GM21515 (cell line): ENCODE results near the gene RAB22A.
"Not testable (repeated sequence)": the region's sequence is repeated elsewhere in the genome, so short reads cannot be mapped to it uniquely, and the experiment has no call there.

Experiments
- ATAC-seq: cut with Tn5 transposase; IDR thresholded peaks from one replicate; pipeline ENCODE4 v1.9.1; 2021; ENCODE audit not compliant: unreplicated experiment

RAB22A gene

DNA sequence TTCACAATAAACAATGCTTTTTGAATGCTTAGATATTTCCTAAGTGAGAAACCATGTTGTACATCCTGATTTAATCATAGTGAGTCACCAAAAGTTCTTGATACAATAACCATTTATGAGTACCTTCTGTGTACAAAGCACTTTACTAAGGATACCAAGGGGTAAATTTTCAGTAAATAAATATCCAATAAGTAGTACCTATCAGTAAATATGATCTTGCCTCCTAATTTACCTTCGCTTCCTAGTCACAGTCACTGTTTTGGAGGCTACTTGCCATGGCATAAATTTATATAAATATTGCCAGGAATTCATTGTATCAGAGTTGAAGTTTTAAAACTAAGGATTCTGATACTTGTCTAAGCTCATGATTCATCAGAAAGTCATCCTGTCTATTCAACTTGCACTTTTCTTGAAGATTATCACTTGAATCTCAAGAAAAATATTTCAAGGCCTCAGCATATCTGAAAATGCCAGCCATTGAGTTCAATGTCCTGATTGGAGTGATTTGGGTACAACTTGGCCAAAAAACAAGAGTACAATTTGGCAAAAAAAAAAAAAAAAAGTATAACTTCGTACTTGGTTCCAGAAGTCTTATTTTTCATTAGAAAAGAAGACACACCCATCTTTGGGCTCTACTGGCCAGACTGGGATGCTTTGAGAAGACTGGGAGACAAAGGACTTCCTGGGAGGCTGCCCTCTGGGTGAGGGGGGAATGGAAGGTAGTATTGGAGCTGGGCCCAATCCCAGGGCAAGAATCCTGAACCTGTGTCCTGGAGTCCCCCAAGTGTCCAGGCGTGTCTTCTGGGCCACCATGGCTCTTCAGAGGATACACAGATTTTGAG lies 32.8 kb downstream of the RAB22A start:
- ATAC-seq, result no peak

DNA sequence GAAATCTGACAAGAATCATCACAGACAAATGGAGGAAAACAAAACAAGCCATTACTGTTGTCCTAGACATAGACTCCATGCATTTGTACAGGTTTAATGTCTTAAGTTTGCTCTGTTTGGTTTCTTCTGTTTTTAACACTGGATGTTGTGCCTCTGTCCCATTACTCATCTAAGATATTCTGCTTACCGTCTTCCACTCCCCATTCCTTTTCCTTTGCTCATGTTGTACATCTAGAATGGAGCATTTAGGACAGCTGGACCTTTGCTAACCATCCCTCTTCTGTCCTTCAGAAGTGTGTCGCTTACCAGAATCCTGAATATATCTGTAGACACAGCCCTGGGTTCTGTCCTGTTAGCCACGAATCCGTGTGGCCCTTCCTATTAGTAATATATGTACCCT lies 35.2 kb downstream of the RAB22A start:
- no peak for ATAC-seq

DNA sequence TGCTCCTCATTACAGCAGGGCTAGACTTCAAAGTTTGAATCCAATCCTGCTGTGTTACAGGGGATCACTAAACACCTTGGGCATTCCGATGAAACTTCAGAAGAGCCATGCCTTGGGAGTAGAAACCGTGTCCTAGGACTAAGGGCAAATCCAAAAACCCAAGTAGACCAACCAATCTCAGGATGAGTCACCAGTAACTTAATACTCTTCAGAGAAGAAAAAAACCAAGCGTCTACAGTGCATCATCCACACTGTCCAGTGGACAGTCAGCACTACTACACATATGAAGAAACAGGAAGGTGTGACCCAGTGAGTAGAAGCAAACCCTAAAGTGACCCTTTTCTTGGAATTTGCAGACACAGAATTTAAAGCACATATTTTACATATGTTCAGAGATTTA lies 40.1 kb downstream of the RAB22A start:
- no peak for ATAC-seq

DNA sequence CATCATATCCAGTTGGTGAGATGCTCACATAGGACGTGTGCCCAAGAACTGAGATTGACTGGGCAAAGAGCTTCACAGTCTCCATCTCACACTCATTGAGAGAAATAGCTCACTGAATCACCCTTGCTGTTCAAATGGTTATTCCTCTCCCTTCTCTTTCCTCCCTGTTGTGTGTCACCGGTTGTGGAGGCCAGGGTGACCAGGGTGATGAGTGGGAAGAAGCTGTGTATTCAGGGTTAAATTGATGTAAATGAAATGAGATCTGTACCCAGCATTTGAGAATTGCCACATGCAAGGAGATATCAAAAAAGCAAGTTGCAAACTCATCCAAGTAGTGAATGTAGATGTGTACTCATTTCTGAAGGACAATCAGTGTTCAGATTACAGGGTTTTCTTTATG lies 43.0 kb downstream of the RAB22A start:
- no peak for ATAC-seq

DNA sequence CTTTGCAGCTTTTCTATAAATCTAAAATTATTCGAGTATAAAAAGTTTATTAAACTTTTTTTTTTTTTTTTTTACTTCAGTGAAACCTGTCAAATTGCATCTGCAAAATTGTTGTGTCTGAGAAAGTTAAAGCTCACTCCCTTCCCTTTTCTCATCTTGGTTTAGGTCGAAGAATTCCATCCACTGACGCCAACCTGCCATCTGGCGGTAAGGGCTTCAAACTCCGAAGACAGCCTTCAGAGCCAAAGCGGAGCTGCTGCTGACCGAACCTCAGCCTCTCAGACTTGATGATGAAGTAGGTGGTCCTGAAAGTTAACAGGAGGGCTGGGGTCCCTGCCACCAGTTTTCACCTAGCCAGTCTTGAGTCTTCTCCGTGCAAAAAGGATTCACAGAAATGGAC lies 49.9 kb downstream of the RAB22A start:
- ATAC-seq, result no peak

DNA sequence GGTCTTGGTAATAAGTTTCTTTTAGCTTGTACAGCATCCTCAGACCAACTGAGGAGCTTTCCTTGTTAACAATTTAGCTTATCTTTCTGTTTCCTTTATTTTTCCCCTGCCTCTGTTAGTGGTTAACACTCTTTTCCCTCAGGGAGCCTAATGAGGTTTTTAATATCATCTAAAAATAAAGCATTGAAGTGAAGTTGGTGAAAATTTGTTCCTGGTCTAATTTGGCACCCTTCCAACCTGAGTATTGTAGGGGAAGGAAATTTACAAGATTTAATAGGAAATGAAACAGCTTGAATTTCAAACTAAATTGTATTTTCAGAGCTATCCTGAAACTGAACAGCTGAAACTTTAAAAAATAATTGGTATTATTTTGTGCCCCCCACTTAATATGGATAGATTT lies 51.4 kb downstream of the RAB22A start:
- ATAC-seq, result no peak

DNA sequence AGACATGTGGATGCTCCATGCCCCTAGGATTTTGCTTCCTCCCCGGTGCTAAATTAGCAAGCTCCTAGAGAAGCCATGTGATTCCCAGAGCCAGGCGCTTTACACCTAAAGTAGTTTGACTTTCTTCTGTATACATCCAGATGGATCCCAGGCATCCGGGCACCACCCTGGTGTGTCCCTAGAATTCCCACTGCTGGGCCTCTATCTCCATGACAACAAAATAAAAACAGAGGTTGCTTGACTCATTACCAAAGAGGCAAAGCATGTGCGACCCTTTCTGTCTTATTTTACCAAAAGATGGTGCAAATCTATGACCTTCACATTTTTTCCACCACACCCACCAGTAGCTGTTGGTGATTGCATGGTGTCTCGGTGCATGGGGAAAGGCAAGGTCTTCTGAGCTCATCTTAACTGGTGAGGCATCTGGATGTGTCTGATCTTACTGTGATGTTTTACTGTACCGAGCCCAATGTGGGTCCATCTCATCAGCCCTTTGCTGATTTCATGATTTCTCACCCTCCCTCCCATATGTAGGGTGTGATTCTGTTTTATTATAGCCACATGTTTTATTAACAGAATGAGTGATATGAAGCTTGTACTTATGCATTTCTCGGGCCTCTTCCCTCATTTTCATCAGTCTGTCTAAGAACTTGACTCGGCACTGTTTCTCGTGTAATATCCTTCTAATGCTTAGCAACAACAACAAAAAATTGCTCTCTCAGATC lies 52.1 kb downstream of the RAB22A start:
- ATAC-seq, result no peak

DNA sequence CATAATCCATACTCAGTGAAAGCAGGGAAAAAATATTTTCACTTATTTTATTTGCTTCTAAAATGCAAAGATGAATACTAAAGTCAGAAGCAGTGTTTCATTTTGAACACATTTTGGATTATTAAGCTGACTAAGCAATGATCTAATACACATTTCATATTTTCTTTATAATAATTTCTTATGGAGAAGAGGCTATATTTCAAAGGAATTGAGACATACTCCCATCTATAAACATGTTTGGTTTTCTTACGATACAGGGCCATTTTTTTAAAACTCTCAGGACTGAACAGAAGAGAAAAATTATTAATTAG lies 52.6 kb downstream of the RAB22A start:
- no peak for ATAC-seq

DNA sequence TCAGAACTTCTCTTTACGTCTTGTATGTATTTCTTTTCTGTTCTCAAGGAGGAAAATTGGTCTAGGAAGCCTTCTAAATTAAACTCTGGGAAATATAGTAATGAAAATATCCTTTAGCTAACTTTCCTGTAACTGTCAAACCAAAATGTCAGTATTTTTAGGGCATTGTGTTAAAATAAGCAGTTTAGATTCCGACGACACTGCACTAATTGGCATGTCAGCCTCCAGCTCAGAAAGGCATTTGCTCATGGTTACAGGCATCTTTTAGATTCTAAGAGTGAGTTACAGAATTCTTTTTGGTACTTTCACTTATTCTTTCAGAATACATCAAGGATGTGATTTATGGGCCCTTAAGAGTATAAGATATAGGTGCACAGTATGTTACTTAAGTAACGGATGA lies 53.5 kb downstream of the RAB22A start:
- no peak for ATAC-seq

DNA sequence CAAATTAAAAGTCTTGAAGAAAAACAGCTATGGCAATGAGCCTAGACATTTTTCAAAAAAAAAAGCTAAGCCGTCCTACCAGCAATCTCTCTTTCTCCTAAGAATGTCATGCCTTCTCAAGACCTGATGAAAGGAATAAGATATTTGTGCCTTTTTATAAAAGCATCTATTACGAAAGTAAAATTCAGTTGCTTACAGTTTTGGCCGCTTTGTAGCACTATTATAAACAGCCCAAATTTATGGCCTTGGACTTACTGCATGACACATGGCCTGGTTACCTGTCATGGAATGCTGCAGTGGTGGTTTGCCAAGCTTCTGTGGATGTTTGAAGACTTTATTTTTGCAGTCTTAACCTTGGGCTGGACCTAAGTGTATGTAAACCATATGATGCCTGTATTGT lies 57.4 kb downstream of the RAB22A start:
- ATAC-seq, result no peak

DNA sequence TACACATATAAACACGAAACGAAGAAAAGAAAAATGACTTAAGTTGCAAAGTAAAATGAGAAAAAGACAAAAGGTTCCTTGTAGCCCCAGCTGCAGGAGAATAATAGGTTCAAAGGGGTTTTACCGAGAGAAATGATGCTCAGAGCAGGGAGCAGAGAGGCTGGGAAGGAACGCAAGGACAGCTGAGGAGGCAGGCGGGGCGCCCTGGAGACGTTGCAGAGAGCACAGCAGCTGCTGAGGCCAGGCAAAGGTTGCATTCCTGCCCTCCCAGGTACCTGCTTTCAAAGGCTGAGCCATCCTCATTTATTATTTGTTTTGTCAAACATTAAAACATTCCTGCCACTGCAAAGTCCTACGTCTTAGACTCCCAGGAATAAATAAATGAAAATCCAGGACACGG lies 63.3 kb downstream of the RAB22A start:
- no peak for ATAC-seq

DNA sequence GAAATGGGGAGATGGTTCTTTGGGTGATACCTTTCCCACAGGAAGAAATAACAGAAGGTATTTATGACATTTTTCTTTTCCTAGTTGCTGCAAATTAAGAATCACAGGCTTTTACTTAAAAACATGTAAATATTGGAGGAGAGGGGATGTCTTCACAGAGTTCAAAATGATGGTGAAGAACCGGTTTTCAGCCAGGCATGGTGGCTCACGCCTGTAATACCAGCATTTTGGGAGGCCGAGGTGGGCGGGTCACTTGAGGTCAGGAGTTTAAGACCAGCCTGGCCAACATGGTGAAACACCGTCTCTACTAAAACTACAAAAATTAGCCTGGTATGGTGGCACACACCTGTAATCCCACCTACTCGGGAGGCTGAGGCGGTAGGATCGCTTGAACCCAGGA lies 63.8 kb downstream of the RAB22A start:
- ATAC-seq, result not testable (repeated sequence)

DNA sequence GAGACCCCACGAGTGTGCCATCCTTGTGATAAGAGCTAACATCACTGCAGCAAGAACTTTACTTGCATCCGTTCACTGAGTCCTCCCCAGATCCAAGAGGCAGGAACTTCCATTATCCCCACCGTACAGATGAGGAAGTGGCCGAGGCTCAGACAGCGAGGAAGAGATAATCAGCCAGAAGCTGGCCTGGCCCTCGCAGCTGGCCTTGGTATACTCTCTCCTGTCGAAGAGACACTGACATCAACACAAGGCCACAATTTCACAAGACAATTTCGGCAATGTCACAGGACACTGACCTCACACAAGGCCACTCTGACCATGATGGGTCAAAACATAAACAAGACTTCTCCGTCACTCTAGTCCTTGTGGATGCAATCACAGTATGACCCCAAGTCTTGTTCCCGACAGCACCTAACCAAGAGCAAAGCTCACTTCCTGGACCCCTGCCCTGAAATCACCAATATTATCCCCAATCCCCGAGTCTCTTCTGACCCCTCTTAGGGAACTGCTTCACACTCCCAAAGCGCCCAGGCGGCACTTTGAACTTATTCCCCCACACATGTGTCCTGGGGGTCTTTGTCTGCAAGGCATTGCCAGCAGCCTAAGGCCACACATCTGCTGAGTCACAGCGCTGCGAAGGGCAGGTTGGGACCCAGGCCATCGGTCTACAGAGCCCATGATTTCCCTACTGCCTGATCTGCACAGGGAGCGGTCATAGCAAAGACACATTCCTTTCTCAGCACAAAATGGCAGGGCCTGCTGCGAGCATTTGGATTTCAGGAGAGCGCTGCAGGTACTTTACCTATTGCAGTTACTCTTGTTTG lies 64.7 kb downstream of the RAB22A start:
- no peak for ATAC-seq

DNA sequence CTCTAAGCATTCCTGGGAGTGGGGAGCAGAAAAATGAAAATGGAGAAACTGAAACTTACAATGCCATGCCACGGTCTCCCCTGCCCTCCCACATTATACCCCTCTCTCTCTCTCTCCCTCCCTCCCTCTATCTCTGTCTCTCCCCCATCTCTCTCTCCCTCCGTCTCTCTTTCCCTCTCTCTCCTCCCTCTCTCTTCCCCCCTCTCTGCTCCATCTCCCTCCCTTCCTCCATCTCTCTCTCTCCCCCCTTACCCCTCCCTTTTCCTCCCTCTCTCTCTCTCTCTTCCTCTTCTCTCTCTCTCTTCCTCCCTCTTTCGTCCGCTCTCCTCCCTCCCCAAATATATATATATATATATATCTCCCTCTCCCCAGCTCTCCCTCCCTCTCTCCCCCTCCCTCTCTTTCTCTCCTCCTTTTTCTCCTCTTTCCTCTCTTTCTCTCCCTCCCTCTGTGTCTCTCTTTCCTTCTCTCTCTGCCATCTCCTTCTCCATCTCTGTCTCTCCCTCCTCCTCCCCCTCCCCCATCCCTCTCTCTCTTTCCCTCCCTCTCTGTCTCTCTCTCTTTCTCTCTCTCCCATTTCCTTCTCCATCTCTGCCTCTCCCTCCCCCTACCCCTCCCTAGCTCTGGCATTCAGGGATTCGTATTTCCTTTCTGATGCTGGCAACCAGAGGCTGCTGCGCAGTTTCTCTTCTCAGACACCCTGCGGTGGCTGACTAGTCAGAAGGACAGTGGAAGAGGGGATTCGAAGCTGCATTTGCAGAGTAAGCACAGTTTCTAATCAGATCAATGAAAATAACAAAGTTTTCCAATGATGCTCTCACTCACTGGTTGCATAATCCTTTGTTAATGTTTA lies 65.6 kb downstream of the RAB22A start:
- no peak for ATAC-seq

DNA sequence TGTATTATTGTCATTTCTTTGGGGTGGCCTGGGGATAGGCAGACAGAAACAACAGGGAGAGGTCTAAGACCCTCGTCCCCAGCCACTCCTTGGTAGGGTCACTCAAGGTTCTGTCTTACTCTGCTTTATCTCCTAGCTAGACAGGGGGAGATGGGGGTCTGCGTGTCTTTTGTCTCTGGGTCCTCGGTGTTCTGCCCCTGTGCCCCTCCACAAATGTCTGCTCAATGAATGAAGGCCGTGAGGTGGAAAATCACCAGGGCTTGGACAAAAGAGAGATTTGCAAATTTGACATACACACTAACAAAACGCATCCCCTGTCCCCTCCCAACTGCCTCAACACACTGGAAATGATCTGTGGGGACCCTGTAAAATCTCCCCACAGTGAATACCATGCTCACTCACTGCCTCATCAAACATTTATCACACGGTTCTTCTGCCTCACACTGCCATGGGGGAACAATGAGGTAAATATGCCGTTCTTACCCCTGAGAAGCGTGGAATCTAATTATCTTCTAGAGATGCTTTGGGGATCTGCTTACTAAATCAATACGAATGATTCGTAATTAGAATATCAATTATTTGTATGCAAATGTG lies 66.3 kb downstream of the RAB22A start:
- ATAC-seq, result no peak

DNA sequence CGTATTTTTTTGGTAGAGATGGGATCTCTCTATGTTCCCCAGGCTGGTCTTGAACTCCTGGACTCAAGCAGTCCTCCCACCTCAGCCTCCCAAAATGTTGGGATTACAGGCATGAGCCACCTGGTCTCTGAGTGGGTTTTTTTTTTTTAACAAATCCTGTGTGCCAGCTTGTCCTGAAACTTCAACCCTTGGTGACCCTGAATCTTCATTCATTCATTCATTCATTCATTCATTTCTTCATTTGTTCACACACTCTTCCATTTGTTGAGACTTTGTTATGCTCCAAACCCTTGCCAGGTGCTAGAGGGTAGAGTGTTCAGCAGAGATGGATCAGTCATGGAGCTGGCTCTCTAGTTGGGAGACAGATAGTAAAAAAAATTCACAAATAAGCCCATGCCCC lies 67.5 kb downstream of the RAB22A start:
- no peak for ATAC-seq

DNA sequence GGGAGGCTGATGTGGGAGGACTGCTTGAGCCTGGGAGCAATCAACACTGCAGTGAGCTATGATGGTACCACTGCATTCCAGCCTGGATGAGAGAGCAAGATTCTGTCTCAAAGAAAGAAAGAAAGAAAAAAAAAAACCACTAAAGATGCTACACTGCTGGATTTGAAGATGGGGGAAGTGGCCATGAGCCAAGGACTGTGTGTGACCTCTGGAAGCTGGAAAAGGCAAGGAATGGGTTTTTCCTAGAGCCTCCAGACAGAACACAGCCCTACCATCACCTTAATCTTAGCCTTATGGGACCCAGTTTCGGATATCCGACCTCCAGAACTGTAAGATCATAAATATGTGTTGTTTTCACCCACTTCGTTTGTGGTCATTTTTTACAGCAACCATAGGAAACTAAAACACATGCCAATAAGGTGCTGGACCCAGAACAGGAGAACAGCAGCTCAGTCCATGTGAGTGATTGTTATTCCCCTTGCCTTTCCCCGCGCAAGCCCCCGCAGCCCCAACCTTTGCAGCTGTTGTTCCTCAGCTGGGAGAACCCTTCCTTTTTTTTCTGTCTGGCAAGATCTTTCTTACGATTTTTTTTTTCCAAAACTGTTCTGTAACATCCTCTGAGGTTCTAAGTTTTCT lies 68.4 kb downstream of the RAB22A start:
- ATAC-seq, result no peak

DNA sequence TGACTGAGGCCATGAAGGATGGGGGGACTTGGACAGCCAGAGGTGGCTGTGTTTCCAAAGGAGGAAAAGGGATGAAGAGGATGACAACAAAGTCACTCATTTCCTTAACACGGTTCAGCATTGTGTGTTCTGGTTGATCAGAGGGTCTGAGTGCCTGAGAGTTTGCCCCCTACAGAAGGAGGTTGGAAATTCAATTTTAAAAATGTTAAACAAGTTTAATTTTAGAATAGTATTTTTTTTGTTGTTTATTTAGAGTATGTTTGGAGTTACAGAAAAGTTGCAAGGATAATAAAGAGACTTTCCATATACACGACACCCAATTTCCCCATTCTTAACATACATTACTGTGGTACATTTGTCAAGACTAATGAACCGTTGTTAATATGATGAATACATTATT lies 69.2 kb downstream of the RAB22A start:
- no peak for ATAC-seq

DNA sequence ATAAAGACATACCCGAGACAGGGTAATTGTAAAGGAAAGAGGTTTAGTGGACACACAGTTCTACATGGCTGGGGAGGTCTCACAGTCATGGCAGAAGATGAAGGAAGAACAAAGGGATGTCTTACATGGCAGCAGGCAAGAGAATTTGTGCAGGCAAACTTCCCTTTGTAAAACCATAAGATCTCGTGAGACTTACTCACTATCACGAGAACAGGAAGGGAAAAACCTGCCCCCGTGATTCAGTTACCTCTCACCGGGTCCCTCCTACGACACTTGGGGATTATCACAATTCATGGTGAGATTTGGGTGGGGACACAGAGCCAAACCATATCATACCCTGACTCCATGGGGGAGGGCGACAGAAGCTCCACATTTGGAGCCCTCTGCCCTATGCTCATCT lies 72.1 kb downstream of the RAB22A start:
- ATAC-seq, result no peak

DNA sequence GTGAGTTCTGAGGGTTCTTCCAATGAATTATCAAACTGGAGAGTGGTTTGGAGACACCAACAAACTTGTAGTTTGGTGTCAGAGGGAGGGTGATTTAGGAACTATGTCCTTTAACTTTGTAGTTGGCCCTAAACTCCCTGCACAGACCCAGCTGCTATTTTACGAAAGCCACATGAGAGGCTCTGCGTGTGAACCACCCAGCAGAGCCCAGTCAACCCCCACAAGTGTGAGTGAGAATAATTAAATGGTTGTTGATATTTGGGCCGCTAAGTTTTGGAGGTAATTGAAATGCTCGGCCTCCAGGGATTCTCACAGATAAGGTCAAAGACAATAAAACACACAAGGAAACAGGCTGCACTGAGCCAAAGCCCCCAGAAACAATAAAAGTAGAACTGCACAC lies 72.6 kb downstream of the RAB22A start:
- no peak for ATAC-seq
